DOHH2 (cell line): ENCODE measurements around the gene MAPRE3.

Experiments
- CTCF ChIP-seq: fragments of 200-600 bp; sonication (generic); IDR thresholded peaks from one replicate; pipeline ENCODE4 v1.5.1; 2014; ENCODE audit warnings: antibody characterized with exemption, mild to moderate bottlenecking, low read depth, low read length; ENCODE audit not compliant: poor library complexity, severe bottlenecking
- EZH2phosphoT487 ChIP-seq: fragments of 200-600 bp; sonication (generic); IDR thresholded peaks from 2 replicates; pipeline ENCODE4 v1.6.1; 2017; ENCODE audit warnings: borderline replicate concordance, mild to moderate bottlenecking, antibody characterized with exemption, low read length, moderate library complexity, mixed read lengths

GRCh38 chr2:27032495-27033252 is 62.2 kb downstream of the MAPRE3 start, which contains the start of gene TMEM214:
- no peak for TF ChIP-seq CTCF
- no peak for TF ChIP-seq EZH2phosphoT487
